GM21447 (cell line): Measurements from ENCODE around the gene OR10H1.
"Not testable (repeated sequence)": the region's sequence is repeated elsewhere in the genome, so short reads cannot be mapped to it uniquely, and the experiment has no call there.

ENCODE experiments used
- ATAC-seq: cut with Tn5 transposase; IDR thresholded peaks from one replicate; pipeline ENCODE4 v1.9.1; 2021; ENCODE audit not compliant: unreplicated experiment

OR10H1 gene, protein sequence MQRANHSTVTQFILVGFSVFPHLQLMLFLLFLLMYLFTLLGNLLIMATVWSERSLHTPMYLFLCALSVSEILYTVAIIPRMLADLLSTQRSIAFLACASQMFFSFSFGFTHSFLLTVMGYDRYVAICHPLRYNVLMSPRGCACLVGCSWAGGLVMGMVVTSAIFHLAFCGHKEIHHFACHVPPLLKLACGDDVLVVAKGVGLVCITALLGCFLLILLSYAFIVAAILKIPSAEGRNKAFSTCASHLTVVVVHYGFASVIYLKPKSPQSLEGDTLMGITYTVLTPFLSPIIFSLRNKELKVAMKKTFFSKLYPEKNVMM

DNA sequence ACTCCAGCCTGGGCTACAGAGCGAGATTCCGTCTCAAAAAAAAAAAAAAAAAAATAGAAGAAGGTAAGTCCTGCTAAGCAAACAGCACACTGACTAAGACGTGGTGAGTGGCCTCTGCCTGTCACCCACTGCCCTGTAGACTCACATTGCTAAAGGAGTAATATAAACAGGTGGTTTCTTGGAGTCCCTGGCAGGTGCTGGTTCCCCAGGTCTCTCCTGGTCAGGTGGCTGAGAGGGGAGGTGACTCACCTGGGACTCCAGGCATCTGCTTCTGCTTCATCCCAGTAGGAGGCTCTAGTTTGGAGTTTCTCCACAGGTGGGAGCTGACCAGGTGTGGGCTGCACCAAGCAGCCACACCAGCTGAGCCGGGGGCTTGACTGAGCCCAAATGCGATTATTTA, at the start of gene OR10H1:
Gene OR10H1, minus strand, starts transcription at position 359 of the 400 bp plus-strand sequence. CDS start 7,627 bp downstream, outside the sequence.
- no peak for ATAC-seq

DNA sequence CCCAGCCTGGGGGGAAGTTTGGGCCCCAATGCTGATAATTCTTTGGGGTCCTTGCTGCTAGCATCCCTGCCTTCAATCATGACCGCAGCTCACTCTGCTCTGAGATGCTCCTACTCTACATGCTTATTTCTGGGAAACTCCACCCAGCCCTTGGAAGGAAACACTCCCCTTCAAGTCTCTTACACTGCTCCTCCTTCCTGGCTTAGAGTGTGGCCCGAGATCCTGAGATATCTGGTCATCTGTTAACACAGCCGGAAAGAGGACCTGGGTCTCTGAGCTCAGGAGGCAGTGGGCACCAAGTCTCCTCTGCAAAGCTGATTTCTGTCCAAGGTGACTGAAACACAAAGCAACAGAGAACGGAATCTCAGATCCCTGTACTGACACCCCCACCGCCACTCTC, 49.4 kb upstream of the OR10H1 start:
- no peak for ATAC-seq

- ATAC-seq = no peak
These were observed 47.8 kb upstream of the OR10H1 start for GRCh38 chr19:15863272-15863671.

GRCh38 chr19:15862444-15862843, 47.0 kb upstream of the OR10H1 start:
- ATAC-seq = no peak

DNA sequence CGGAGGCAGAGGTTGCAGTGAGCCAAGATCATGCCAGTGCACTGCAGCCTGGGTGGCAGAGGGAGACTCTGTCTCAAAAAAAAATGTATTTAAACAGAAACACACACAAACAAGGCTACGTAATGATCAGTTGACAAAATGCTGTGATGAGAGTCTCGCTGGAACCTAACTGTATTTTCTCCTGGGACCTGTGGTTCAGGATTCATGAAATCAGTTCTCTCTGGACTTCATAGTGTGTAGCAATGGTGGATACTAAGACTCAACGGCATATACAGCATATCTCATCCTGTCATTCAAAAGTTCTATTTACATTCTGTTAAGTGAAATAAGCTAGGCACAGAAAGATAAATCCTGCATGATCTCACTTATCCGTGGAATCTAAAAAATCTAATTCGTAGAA, 45.1 kb upstream of the OR10H1 start:
- no peak for ATAC-seq

DNA sequence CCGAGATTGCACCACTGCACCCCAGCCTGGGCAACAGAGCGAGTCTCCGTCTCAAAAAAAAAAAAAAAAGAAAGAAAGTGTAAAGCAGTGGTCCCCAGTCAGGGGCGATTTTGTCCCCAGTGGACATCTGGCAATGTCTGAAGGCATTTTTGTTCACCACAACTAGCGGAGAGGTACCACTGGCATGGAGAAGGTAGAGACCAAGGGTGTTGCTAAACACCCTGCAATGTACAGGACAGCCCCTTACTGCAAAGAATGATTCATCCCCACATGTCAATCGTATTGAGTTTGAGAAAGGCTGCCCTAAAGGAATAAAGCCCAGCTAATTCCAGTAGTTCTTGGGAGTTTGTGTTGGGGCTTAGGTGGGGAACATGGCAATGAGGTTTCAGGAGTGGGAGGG, 43.7 kb upstream of the OR10H1 start:
- no peak for ATAC-seq

DNA sequence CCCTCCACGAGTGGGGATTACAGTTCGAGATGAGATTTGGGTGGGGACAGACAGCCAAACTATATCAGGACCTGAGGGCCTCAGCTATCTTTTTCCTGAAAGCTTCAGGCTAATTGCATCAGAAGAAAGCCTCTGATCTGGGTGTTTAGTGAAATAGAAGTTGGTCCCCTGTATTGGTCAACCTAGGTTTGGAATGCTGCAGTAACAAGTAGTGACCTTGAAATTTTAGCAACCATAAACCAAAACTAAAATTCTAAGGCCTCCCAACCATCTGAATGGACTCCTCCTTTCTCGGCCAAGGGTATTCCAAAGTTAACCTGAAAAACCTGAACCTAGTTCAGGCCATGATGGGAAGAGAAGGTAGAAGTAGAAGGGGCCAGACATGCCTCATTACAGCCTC, 34.9 kb upstream of the OR10H1 start:
- ATAC-seq = no peak

GRCh38 chr19:15846923-15847322, 31.5 kb upstream of the OR10H1 start:
- ATAC-seq = no peak

DNA sequence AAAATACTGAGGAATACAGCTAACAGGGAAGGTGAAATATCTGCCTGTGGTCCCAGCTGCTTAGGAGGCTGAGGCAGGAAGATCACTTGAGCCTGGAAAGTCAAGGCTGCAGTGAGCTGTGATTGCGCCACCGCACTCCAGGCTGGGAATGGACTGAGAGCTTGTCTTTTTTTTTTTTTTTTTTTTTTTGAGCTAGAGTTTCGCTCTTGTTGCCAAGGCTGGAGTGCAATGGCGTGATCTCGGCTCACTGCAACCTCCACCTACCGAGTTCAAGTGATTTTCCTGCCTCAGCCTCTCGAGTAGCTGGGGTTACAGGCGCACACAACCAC, 28.4 kb upstream of the OR10H1 start:
- not testable (repeated sequence) for ATAC-seq

DNA sequence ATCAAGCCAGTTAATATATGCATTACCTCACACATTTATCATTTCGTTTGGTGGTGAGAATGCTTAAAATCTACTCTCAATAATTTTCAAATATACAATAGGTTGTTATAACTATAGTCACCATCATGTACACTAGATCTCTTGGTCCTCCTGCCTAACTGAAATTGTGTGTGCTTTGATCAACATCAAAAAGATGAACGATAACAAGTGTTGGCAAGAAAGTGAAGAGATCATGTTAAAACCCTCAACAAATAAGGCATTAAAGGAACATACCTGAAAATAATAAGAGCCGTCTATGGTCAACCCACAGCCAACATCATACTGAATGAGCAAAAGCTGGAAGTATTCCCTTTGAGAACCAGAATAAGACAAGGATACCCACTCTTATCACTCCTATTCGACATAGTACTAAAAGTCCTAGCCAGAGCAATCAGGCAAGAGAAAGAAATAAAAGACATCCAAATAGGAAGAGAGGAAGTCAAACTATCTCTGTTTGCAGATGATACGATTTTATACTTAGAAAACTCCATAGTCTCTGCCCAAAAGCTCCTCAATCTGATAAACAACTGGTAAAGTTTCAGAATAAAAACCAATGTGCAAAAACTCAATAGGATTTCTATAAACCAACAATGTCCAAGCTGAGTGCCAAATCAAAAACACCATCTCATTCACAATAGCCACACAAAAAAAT, 27.9 kb upstream of the OR10H1 start:
- ATAC-seq = no peak

GRCh38 chr19:15841875-15842569, 26.6 kb upstream of the OR10H1 start:
- no peak for ATAC-seq

DNA sequence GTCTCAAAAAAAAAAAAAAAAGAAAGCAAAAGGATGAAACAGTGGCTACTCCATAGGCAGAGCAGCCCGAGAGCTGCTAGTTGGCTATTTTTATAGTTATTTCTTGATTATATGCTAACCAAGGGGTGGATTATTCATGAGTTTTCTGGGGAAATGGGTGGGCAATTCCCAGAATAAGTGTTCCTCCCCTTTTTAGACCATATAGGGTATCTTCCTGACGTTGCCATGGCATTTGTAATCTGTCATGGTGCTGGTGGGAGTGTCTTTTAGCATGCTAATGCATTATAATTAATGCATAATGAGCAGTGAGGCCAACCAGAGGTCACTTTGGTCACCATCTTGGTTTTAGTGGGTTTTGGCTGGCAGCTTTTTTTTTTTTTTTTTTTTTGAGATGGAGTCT, 25.4 kb upstream of the OR10H1 start:
- no peak for ATAC-seq

- ATAC-seq = not testable (repeated sequence)
These were observed 24.4 kb upstream of the OR10H1 start for GRCh38 chr19:15839888-15840287.

GRCh38 chr19:15838351-15838750, 22.9 kb upstream of the OR10H1 start:
- ATAC-seq = no peak

DNA sequence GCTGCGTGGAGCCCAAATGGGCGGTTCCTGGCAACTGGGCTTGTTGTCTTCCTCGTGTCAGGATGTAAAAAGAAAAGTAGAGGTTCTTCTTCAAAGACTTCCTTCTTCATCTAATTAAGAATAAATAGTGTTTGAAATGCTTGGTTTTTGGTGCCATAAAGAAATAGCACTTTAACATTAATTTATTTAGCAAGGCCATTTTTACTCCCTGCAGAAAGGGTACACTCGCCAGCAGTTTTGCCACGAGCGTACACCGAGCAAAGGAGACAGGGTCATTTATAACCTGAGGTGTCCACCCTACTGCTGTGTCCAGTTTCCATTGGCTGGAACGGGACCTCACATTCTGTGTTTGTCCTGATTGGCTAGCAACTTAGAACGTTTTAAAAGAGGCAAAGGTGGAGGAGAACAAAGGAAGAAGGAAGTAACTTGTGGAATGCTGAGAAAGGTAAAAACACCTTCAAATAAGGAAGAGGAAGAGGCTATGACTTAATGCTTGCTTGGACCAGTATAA, 21.8 kb upstream of the OR10H1 start:
- ATAC-seq = no peak

GRCh38 chr19:15836330-15837220, 21.1 kb upstream of the OR10H1 start:
- peak; percentile 97 for ATAC-seq

DNA sequence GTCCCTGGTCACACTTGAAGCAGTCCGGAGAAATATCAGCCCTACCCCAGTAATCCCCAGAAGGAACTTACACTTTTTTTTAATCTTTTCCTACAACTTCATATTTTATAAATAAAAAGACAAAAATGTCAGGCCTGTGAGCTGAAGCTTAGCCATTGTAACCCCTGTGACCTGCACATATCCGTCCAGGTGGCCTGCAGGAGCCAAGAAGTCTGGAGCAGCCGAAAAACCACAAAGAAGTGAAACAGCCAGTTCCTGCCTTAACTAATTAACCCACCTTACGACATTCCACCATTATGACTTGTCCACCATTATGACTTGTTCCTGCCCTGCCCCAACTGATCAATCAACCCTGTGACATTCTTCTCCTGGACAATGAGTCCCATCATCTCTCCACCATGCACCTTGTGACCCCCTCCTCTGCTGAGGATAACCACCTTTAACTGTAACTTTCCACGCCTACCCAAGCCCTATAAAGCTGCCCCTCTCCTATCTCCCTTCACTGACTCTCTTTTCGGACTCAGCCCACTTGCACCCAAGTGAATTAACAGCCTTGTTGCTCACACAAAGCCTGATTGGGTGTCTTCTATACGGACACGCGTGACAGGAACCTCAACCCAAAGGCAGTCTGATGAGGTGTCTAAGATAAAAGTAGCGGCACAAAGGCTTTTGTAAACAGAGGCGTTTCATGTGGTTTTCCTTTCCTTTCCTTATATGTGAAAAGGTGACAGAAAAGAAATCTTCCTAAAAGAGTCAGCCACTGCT, 20.3 kb upstream of the OR10H1 start:
- not testable (repeated sequence) for ATAC-seq

DNA sequence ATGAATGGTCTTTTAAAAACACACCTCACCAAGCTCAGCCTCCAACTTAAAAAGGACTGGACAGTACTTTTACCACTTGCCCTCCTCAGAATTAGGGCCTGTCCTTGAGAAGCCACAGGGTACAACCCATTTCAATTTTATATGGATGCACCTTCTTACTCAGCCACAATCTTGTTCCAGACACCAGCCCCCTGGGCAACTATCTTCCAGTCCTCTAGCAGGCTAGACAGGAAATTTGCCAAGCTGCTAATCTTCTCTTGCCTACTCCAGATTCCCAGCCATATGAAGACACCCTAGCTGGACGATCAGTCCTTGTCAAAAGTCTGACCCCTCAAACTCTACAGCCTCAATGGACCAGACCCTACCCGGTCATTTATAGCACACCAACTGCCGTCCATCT, 18.8 kb upstream of the OR10H1 start:
- ATAC-seq = not testable (repeated sequence)

GRCh38 chr19:15831626-15832025, 16.2 kb upstream of the OR10H1 start:
- ATAC-seq = no peak

- ATAC-seq = no peak
These were observed 14.3 kb upstream of the OR10H1 start for GRCh38 chr19:15829786-15830185.
